NCI-H2171 treated with DMSO at 0.1 percent for 48 hours (cell line): Measurements from ENCODE around the gene MRPL9.
A peak's percentile ranks its signal among the peaks of the same experiment; 100 is the strongest.

Experiments
- DNase-seq: peaks from one replicate; lab custom pipeline; 2025; lab: John Stamatoyannopoulos, UW

Gene MRPL9

DNA sequence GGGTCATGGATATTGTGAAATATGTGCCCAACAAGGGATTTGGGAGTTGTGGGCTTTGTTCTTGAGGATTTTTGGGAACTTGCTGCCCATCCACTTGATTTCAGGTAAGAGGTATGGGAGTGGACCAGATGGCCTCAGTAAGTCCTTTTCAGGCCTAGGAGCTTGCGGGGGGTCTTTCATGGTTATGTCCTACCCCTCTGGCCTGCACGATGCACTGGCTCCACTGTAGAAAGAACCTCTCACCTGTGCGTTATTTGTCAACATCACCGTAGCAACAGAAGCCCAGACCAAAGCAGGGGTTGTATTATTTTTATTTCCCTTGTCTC is 33.4 kb downstream of the MRPL9 start:
- no peak for DNase-seq

DNA sequence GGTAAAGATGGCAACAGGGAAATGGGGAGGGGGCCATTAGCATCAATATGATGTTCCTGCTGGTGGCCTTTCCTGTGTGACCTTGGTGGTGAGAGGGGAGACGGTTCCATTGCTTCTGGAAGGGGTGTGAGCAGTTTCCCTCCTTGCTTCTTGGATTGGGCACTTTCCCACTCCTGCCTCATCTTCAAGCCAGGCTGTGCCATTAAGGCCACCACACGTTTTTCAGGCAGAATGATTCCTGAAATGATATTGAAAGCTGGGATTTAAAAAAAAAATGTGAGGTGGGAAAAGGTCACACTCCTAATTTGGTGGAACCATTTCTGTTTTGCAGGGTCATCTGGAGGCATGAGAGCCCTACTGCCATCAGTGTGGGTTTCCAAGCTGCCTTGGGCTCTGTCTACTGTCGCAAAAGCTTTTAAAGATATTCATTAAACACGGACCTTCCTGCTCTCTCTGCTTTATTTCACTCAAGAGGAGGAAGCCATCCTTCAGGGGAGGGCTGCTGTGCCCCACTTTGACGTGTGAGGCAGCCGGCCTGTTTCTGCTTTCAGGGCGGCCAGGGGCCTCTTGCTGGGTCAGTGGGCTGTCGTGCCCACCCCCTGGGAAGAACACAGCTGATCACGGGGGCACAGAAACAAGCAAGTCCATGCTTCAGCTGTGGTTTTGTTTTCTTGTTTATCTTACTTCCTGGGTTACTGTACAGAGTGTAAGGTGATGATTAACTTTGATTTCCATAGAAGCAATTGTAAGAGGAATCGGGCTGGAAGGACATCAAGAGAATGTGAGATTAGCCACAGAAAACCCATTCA is 33.9 kb downstream of the MRPL9 start:
- no peak for DNase-seq

DNA sequence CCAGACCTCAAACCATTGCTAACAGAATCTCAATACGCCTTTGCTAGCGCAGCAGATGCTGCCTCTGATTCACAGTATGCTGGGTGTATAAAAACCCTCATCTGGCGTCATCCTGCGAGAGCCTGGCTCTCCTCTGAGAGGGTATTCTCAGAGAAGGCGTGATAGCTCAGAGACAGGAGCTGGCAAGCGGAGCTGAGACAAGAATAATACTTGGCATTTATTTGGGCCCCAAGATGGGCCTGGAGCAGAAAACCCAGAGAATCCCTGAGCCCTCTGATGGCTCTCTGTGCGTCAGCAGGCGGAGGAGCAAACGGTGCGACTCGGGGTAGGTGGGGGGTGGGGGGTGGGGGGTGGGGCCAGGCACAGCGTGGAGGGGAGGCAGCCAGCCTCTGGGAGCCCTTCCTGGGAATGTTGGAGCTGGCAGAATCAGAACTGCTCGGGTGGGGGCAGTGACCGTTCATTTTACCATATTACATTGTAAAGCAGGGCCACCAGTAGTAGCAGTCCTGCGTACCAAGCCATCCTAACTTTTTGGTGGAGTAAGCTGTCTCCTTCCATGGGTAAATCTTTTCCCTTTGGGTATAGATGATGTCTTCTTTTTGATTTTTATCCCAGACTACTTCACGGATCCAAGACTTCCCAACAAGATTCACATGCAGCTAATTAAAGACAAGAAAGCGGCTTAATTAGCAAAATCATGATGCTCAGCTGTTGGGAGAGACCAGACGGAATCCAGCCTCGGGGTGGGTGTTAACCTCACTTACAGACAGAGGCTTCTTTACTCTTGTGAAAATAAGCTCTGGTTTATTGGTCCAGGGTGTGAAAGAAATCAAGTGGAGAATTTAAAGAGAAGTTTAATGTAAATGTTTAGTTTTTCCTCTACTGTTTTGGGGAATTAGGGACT is 34.9 kb downstream of the MRPL9 start:
- DNase-seq = no peak

DNA sequence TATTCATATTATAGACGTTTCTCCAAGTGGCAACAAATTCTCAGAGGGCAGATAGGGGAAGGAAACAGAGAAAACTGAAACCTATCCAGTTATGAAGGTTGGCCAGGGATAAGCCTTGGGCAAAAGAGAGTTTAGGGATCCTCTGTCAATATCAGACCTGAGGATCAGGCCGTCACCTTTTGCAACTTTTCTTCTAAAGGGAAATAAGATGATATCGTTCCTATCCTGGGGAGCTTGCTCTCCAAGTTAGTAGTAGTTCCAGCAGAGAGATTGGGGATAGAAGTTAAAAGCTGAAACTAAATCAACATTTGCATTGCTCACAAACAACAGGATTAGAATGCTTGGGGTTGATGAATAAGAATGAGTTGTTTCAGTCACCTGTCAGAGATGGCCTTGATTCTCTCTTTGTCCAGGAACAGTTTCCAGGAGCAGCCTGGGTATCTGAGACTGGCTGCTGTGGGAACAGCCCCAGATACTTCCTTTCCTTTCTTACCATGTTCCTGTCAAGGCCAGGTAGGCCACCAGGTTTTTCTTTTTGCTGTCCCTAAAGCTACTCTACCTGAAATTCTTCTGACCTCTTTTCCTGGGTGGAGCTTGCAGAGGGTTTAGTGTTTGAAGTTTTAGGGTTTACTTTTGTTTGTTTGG is 39.4 kb downstream of the MRPL9 start:
- DNase-seq = no peak

DNA sequence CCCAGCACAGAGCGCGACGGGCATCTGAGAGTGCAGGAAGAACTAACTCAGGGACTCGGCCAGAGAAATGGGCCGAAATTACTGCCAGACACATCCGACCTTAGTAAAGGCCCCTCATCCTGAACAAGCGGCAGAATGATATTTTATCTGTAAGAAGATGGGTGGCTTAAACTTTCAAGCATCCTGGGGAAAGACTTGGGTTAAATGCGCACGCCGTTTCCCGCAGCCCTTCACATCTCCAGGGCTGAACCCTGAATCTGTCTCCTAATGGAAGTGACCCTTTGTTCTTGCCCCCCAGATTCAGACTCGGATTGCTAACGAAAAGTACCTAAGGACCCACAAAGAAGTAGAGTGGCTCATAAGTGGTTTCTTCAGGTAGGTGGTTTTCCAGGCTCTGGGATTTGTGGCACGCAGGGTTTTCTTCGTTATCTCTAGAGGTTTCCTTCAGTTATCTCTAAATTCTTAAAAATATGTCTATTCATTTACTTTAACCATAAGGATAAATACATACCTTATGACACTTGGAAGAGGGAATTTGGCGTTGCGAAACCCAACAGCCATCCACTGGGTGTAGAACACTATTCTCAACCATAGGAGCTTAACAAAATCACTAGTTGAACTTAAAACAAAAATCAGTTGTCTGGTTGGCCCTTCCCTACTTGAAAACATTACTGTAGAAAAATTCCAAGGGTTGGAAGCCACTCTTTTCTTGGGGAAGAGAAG is 41.3 kb downstream of the MRPL9 start:
- no peak for DNase-seq

DNA sequence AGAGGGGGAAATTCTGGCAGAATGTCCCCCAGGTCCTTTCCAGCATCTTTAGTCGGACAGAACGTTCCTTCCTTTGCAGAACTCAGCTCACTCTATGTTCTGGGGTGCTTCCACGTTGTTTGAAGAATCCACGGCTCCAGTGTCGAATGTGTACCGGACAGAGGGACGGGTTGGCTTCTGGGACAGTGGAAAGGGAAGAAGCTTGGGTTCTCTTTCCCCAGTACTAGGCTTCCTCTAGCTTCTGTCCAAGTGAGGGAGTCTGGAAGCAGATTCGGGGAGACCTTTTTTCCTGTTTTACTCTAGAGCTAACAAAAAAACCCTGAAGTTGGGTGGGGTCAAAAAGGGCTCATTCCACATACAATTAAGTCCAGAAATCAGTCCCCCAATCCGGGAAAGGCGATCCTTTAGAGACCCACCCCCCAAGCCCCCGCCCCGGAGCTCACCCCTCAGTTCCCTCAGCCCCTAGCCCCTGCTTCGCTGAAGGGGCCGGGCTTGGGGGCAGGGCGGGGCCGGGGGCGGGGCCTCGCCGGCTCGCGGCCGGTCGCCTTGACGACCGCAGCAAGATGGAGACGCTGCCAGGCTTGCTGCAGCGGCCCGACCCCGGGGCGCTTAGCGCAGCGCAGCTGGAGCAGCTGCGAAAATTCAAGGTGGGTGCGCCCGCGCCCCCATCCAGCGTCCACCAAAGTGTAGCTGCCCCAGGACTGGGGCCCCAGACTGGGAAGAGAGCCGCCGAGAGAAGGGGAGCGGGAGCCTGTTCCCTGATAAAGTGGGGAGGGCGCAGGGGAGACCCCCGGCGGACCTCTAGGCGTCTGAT is 42.1 kb downstream of the MRPL9 start, which contains the start of gene RIIAD1:
TSS of gene RIIAD1 (plus strand) at position 549 of the 814 bp plus-strand sequence. CDS start at position 564, 15 bp downstream.
- DNase-seq = peak; percentile 15

DNA sequence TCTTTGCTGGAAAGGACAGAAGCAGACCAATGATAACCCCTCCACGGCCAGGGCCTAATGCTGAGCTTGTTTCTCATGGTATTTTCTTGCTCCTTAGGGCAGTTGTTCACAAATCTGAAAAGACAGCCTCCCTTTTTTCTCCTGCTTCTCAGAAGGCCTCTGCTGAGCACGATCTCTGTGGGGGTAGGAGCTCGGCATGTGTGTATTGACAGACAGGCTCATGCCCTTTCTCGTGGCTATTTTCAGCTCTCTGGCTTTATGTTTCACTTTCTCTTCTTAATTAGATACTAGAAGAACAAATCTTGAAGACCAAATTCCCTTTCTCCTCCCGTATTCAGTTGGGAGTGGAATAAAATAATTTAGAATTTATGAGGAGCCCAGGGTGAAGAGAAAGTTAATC is 42.7 kb downstream of the MRPL9 start:
- no peak for DNase-seq

DNA sequence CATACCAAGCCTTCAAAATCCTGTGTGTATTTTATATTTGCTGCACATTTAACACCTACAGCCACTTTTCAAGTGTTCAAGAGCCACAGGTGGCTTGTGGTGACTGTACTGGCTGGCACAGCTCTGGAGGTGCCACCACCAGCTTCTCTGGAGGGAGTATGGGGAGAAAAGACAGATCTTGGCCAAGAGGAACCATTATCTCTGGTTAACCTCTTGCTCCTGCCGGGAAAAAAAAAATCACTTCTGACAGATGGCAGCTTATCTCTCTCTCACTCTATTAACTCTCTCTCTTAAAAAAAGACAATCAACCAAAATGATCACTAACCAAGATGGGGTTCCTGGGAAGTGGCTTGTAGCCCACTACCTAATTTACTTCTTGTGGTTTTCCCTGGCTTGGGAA is 43.2 kb downstream of the MRPL9 start:
- DNase-seq = peak; percentile 71

DNA sequence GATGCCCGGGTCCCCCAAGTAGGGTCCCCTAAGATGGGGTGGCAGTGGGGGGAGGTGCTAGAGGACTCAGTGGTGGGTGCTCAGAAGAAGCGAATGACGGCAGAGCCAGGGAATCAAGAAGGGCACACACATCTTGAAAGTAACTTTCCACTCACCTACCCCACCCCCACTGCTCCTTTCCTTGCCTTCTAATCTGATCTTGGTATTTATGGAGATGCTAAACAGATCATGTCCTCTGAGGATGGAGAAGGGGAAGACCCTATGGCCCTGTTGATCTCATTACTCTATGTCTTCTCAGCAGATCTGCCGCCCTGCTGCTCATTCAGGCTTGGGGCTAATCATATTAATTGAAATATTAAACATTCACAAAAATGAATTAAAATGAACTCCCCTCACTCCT is 44.6 kb downstream of the MRPL9 start:
- DNase-seq = no peak

DNA sequence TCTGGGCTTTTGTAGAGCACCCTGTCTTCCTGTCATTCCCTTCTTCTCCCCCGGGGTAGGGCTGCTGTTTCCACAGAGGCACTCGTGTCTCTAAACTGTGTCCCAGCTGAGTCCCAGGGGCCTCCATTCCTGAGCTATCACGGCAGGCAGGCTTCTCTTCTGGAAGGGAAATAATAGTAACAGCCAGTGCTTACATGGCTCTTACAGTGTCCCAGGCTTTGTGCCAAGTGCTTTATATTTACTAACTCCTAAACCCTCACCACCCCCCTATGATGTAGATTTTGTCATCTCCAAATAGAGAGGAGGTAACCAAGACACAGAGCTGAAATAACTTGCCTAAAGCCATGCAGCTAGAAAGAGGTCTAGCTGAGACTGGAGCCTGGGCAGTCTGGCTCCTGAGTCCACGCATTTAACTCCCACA is 45.3 kb downstream of the MRPL9 start:
- DNase-seq = no peak

DNA sequence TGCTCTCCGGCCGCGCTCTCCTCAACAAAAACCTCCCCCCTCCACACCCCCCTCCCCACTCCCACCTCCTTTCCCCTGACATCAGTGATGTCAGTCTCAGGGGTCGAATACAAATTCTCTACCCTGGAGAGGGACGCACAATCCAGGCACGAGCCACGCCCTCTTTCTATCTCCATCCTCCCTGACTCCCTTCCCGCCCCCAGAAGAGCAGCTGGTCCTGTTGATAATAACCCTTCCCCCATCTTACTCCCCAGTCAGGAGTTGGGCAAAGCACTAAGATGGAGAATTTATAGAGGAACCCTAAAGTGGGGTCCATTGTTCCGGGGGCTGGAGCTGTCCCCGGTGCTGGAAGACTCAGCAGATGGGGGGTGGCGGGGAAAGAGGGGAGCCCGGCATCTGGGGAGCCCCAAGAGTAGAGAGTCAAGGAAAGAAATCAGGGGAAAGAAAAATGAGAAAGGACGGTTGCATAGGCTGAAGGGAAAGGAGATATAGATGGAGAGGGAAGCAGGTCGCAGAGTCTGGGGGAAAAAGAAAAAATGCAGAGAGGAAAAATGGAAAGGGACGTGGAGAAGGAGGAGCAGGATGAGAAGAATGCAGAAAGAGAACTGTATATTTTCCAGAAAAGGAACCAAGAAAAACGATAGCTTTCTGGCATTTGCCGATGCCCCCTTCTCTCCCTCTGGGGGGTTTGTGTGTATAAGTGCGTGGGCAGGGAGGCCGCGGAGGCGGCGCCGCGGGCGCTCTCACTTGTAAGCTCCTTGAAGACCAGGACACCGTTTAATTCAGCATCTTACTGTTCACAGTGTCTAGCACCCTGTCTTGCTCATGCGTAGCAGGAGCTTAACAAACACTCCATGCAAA is 46.3 kb downstream of the MRPL9 start, which contains the start of gene CELF3:
TSS of gene CELF3 (minus strand) at position 33 of the 861 bp plus-strand sequence. CDS start 783 bp downstream, outside the sequence.
- DNase-seq = peak; percentile 99

DNA sequence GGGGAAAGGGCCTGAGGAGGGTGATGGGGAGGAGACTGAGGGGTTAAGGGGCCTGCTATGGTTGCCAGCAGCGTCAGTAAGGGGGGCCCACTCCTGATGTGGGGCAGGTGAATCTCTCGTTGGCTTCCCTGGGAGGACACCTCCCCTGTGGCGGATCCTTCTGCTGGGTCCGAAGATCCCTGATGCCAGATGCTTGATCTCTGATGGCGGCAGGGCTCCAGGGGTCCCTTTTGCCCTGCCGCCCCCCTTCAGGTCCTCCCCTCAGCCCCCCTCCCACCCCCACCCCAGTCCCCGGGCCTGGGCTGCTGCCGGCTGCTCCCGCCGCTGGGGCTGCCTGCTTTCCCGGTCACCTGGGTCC is 46.9 kb downstream of the MRPL9 start:
- no peak for DNase-seq

DNA sequence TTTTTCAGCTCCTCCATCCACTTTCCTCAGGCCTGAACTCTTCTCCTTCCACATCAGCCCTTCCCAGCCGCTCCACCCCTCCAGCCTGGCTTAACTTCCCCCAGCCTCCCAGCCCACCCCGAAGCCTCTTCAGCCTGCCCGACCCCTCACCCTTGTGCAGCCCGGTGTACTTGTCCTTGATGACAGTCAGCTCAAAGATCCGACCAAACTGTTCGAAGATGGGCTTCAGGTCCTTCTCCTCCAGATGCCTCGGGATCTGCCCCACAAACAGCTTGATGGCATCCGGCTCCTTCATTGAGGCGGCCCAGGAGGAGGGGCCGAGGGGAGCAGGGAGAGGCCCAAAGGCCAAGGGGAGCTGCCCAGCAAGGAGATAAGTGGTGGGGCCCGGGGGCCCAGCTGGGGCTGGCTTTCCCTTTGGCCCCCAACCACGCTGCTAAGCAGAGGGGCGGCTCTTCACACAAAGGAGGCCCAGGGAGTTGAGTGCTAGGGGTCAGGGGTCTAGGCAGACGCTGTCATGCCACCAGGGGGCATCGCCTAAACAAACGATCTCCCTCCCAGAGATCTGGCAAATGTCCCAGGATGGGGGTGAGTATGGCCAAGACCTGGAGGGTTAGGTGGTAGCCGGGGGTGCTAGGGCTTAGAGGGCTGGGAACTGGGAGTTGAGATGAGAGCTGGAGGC is 47.4 kb downstream of the MRPL9 start:
- DNase-seq = peak; percentile 62

DNA sequence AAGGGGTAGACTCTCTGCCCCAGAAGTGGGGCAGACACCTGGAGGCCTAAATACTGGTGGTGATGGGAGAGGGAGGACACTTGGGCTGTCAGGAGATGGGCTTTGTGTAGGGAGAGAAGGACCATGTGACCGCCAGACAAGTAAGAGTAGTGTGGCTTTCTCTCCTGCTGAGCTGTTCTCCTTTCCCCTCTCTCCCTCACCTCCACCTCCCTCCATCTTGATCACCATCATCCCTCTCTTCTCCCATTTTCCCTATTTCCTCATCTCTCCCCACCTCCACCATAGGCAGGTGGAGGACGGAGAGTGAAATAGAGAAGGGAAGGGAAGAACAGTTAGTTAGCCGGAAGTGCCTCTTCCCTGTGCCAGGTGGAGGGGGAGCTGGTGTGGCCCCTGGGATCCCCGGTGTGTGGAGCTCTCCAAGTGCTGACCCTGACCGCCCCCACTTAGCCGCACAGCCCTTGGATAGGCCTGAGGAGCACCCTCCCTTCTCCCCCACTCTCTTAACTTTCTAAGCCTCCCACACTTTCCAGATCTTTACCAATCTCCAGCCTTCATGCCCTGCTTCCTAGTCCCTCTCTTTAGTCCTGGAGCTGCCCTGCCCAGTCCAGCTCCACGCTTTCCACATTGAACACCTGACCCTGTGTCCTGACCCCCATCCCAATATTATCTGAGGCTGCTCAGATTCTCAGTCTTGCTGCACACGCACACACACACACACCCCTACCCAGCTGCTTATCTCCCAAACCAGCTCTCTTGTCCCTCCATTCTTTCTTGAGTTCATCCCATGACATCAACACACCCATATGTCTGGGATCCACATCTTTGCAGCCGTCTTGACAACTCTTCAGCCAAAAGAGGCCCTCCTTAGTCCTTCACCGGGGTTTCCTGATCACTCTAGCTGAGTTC is 48.2 kb downstream of the MRPL9 start:
- DNase-seq = no peak

DNA sequence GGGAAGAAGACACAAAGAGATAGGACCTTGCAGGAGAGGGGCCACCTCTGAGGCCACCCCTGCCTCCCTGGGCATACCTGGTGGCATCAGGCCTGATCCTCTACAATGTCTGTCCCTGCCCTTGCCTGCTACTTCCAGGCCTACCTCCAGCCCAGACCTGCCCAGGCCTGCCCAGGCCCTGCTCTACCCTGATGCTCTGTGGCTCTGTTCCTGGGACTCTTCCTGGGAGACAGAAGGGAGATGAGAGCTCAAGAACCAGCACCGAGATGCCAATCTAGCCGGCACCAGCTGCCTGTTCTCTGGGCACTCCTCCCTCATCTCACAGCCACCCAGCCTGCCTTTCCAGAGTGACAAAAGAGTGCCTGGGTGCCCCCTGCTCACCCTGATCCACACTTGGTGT is 49.4 kb downstream of the MRPL9 start:
- DNase-seq = peak; percentile 82

DNA sequence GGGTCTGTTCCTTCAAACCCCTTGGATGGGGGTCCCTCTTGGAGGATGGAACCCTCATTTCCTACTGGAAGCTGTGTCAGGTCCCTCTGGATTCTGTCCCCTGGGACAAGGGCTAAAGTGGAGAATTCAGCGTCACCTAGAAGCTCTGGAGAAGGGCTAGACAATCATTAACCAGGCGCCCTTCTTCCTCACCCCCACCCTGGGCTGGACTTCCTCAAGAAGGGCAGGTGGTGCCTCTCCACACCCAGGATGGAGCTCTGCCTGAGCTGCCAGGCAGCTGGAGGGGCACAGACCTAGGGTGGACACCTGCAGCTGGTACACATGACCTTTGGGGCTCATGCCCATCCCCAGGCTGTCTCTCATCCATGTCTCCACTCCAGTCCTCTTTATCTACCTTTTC is 50.3 kb downstream of the MRPL9 start:
- no peak for DNase-seq

DNA sequence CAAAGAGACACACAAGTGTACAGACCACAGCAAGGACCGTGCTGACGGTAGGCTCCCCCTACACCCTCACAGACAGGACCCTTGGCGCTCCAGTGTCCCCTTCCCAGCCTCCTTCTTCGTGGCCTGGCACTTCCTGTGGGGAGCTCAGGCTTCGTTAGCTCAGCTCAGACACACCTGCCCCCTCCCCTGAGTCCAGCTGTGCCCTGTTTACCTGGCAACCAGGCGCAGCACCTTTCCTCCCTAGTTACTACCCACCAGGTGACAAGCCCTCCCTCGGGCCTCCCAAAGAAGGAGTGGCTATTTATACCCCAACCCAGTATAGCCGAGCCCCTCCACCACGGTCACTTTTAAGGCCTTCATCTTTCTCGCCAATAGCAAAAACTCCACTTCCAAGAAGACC is 51.3 kb downstream of the MRPL9 start:
- DNase-seq = no peak

DNA sequence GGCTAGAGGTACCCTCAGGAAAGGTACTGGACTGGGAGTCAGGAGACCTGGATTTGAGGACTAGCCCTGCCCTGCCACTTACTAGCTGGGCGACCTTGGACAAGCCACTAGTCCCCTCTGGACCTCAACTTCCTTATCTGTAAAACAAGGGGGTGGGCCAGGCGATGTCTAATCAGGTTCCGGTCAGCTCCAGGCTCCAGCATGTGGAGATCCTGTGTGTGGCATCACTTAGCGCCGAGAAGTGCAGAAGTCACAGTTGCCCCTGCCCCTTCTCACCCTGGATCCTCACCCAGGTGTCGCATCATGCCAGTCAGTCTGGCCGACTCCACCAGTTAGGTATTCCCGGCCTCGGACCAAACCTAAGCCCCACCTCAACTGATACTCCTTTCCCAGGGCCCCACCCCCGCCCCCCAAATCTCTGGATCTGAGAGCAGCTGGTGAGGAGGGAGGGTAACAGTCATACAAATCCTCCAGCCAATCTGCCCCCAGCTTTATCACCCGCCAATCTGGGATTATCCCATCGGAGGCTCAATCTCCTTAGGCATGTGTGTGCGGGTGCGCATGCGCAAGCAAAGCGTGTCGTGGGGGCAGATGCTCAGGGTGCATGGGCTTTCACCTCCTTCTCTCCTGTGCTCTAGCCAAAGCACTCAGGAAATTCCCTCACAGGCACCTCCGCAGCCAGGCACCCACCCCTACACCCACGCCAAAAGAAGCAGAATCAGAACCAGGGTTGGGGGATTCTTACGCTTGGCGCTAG is 52.1 kb downstream of the MRPL9 start:
- no peak for DNase-seq
